DMS153 (cell line): ENCODE data around the gene OR10G7.
"Not testable (repeated sequence)": the region's sequence is repeated elsewhere in the genome, so short reads cannot be mapped to it uniquely, and the experiment has no call there.

Experiments used
- DNase-seq: peaks from one replicate; lab custom pipeline; 2025; lab: John Stamatoyannopoulos, UW

OR10G7 gene

DNA sequence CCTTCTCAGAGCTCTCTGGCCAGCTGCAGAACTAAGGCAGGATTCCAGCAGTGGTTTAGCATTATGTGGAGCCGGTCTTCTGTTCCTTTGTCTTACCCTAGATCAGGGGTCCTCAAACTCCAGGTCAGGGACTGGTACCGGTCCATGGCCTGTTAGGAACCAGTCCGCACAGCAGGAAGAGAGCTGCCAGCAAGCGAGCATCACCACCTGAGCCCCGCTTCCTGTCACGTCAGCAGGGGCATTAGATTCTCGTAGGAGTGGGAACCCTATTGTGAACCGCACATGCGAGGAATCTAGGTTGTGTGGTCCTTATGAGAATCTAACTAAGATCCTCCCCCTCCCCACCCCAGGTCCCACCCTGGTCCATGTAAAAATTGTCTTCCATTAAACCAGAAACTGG is 1.6 kb downstream of the OR10G7 start:
- DNase-seq = no peak

DNA sequence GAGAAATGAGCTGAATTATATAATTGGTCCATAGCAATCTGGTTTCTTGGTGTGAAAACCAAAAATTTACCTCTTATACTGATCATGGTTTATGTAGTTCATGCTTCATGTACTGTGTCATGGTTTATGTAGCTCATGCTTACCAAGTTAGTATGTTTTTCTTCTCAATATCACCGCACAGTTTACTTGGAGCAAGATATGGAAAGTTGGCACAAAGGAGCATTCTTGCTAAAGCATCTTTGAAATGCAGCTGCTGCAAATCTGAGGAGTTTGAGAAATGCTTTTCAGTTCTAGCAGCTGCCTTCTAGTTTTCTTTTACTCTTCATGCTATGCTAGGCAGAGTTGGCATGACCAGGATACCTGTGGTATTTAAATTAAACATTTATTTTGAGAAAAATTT is 4.5 kb downstream of the OR10G7 start:
- no peak for DNase-seq

DNA sequence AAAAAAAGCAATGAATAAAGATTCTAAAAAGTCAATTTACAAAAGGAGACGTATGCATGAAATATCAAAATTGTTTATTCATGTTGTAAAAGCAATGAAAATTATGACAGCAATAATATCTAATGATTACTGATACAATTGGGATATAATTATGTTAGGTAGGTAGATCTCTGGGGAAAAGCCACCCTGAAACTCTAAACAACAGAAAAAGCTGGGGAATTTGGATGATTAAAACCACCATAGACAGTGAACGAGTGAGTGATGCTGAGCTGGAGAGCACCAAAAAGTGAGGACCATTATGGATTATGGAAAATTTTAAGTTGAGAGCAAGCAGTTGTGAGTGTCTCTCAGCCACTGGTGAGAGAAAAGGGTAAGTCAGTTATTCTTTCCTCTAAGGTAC is 14.6 kb downstream of the OR10G7 start, which contains the start of gene OR10G8:
Gene OR10G8, plus strand, starts transcription at position 301 of the 400 bp plus-strand sequence. CDS start 2,825 bp downstream, outside the sequence.
- no peak for DNase-seq

DNA sequence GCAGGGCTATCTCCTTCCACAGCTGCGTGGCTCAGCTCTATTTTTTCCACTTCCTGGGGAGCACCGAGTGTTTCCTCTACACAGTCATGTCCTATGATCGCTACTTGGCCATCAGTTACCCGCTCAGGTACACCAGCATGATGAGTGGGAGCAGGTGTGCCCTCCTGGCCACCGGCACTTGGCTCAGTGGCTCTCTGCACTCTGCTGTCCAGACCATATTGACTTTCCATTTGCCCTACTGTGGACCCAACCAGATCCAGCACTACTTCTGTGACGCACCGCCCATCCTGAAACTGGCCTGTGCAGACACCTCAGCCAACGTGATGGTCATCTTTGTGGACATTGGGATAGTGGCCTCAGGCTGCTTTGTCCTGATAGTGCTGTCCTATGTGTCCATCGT is 25.3 kb downstream of the OR10G7 start:
- not testable (repeated sequence) for DNase-seq

DNA sequence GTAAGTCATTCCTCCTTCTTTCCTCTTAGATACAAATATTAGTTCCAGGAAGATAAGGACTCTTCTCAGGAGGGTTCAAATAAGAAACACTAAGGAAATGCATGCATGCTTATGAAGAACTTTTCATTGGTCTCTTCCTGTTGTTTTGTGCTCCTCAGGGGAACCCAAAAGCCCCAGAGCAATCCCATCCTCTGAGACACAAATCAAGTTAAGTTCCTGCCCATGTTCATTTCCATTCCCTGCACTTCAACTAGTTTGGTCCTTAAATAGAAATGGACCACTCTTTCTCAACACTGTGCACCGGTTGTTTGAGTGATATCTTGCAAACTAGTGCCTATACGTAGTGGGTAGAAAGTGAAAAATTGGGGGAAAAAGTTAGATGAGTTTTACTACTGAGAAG is 28.4 kb downstream of the OR10G7 start, which contains the start of gene OR10G4:
Gene OR10G4, plus strand, starts transcription at position 301 of the 400 bp plus-strand sequence. CDS start 2,578 bp downstream, outside the sequence.
- no peak for DNase-seq

DNA sequence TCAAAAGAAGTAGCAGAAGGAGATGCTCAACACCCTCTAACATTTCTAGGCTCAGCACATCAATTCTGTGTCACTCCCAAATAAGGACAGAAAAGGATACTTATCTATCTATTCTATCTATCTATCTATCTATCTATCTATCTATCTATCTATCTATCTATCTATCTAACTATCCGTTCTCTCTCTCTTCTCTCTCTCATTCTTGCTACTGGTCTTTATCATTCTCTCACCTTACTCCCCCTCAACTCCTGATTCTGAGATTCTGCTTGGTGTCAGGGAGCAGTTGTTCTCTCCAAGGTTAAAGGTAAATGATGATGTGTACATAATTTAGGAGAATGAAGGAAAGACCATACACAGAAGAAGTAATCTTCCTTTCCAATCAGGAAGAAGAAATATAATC is 46.0 kb downstream of the OR10G7 start, which contains the start of gene OR10G6:
Gene OR10G6, minus strand, starts transcription at position 43 of the 400 bp plus-strand sequence. Its CDS starts 0 bp downstream, at position 43.
- DNase-seq = no peak
